Cardiac muscle cell (in vitro differentiated cells and primary cell): ENCODE measurements around the gene TMX1. TPM values are rescaled to one million over a fixed set of nuclear protein-coding genes. Genes with fewer than 3 reads are reported as not detected.
A peak's percentile ranks its signal among the peaks of the same experiment; 100 is the strongest.

Experiments
- DNase-seq, 2 donors: peaks; one replicate each; pipeline versions ENCODE4 v3.0.0 to v3.0.0-alpha.2; 2010 to 2017; ENCODE audit warnings: low read depth in 1 of 2, low spot score in 1 of 2
- H3K27ac ChIP-seq: fragments of 200-600 bp; sonication (generic); 2 replicates; pipeline ENCODE4 v1.5.1; 2016
- H3K27me3 ChIP-seq: fragments of 200-600 bp; sonication (generic); 2 replicates; pipeline ENCODE4 v1.6.0; 2016; ENCODE audit warnings: control low read depth
- H3K36me3 ChIP-seq: fragments of 200-600 bp; sonication (generic); 2 replicates; pipeline ENCODE4 v1.5.1; 2016; ENCODE audit warnings: control low read depth
- H3K4me1 ChIP-seq: fragments of 200-600 bp; sonication (generic); 2 replicates; pipeline ENCODE4 v1.8.1; 2017; ENCODE audit warnings: low read depth, mild to moderate bottlenecking, mixed run types
- H3K4me3 ChIP-seq: fragments of 200-600 bp; sonication (generic); 2 replicates; pipeline ENCODE4 v1.5.1; 2016; ENCODE audit warnings: mild to moderate bottlenecking
- H3K9me3 ChIP-seq: fragments of 200-600 bp; sonication (generic); 2 replicates; pipeline ENCODE4 v1.5.1; 2017; ENCODE audit warnings: low read depth, mild to moderate bottlenecking, control low read depth
- CTCF ChIP-seq: IDR thresholded peaks from 2 replicates; pipeline ENCODE4 v1.5.1; 2012; ENCODE audit warnings: low read depth, mild to moderate bottlenecking, low read length
- polyA plus RNA-seq: library from polyadenylated mRNA; unstranded; fragments of >200 nt; fragmentation: Nextera tagmentation; extraction: Ambion mirVana; gene quantifications from 2 replicates; pipeline ENCODE4 v1.2.1, GENCODE V29; 2016
- total RNA-seq: library from RNA; depleted of rRNA; stranded (reverse); fragments of >200 nt; gene quantifications from 2 replicates; pipeline ENCODE4 v1.2.3, GENCODE V29; 2016

The TMX1 gene
- total and polyA plus RNA-seq, 2 experiments from 2014 or later, result 11.9 to 25.3 TPM

DNA sequence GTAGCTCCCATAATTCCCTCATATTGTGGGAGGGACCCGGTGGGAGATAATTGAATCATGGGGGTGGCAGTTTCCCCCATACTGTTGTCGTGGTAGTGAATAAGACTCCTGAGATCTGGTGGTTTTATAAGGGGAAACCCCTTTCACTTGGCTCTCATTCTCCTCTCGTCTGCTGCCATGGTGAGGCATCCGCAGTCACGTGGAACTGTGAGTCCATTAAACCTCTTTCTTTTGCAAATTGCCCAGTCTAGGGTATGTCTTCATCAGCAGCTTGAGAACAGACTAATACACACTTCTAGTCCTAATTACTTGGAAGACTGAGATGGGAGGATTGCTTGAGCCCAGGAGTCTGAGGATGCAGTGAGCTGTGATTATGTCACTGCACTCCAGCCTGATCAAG, 64.4 kb downstream of the TMX1 start:
- H3K27ac ChIP-seq, result no peak overlapping the region
- peak in 1 of 2 donors; percentile 48 for DNase-seq
- peaks cover 34% of the 10 kb centered on the region for H3K4me1 ChIP-seq
- H3K9me3 ChIP-seq, result no peaks in the 10 kb centered on the region
- H3K27me3 ChIP-seq, result no peaks in the 10 kb centered on the region
- no peaks in the 10 kb centered on the region for H3K36me3 ChIP-seq
- TF ChIP-seq CTCF, result no peak
- no peak overlapping the region for H3K4me3 ChIP-seq

DNA sequence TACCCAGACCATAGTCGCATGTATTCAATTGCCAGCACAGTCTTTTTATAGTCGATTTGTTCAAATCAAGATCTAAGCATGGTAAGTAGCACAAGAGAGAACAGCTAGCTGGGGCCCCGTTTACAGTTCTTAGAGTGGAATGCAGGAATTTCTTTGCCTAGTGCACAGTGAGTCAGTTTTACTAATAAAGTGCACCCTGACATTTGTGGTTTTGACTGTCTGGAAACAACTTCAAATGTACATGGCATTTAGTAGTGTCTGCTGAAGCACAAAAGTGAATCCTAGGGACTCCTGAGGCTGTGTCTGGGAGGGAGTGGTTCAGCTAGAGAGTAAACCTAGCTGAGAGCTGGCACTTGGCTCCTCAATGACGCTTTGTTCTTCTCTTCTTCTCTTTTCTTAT, 64.9 kb downstream of the TMX1 start:
- peaks cover 34% of the 10 kb centered on the region for H3K4me1 ChIP-seq
- H3K36me3 ChIP-seq, result no peaks in the 10 kb centered on the region
- H3K9me3 ChIP-seq, result no peaks in the 10 kb centered on the region
- no peak for TF ChIP-seq CTCF
- H3K27me3 ChIP-seq, result no peaks in the 10 kb centered on the region
- H3K4me3 ChIP-seq, result no peak overlapping the region
- peak; percentile 21 to 84 for DNase-seq
- no peak overlapping the region for H3K27ac ChIP-seq

GRCh38 chr14:51305751-51306150, 65.7 kb downstream of the TMX1 start:
- no peak for TF ChIP-seq CTCF
- Histone ChIP-seq H3K36me3 (no peaks in the 10 kb centered on the region), H3K27ac (no peak overlapping the region), H3K4me3 (no peak overlapping the region), H3K4me1 (peaks cover 34% of the 10 kb centered on the region), H3K9me3 (no peaks in the 10 kb centered on the region), H3K27me3 (no peaks in the 10 kb centered on the region)
- DNase-seq, result no peak

Other genes starting within 250 kb of the TMX1 start
- gene TRIM9, start 145.1 kb upstream of the TMX1 start, total RNA-seq, result 2.3 and 2.9 TPM in 2 replicates
- gene TRIM9, start 145.1 kb upstream of the TMX1 start, polyA plus RNA-seq, result 1.9 and 4.1 TPM in 2 replicates